ENCODE results near the gene SLIT3.
A peak's percentile ranks its signal among the peaks of the same experiment; 100 is the strongest.

Gene SLIT3

DNA sequence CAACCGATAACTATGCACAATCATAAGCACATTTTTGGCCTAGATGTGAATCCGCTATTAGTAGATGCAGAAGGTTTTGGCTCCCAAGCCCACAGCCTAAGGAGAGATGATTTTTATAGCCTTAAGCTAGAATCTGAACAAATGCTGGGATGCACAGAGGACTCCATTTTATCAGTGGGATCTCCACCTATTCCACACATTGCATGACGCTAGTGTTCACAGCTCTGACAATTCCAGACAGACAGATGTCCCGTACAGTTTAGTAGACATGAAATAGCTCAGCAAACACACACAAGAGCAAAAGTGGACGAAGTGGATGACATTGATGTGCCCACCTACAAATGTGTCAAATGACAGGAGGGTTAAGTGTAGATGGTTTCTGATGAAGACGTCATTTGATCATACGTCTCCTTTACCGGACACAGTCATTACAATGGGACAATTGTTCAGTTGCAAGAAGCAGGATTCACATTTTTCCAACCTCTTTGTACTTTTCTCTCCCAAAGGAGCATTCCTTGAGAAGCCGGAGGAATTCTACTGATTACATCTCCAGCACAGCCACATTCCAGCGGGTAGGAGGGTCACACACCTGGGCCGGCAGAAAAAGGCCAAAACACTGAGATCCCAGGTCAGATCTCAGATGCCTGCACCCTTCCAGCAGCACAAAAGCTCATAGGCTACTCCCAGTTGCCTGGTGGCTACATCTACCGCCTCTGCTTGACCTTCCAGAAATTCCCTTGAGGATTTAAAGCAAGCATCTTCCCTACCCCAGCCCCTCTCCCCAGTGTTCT lies 202.4 kb downstream of the SLIT3 start:
- no peak for DNase-seq

DNA sequence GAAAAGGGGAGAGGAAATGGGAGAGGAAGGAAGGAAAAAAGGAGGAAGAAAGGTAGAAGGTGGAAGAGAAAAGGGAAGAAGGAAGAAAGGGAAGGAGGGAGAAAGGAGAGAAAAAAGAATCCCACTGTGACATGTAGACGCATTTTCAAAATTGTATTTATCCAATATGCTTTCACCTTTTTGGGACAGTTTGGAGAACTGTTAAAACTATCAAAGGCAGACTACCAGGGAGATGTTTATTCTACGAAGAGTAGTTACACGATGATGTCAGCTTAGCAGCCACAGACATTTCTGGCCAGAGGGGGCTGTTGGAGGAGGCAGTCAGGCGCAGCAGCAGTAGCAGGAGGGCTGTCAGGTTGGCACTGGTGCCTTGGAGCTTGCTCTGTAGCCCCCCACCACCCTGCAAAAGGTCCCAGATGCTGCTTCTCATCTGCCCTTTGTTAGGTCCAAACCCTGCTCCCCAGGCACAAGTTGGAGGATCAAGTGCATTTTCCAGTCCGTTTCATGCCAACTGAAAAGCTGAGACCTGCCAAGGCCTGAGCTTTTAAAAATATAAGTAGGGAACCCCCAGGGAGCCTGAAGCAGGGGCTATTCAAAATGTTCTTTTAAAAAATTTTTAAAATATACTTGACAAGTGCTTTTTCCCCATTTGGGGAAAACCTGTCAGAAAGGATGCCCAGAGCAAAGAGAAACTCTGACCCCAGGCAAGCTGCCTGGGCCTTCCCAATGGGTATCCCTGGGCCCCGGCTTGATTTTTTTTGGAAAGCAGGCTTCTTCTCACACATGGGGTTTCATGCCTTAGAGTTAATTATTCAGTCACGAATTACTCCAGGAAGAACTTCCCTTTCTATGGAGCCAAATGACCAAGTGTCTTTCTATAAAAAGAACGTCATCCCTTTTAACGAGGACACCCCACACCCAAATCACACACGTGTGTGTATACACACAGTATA lies 203.3 kb downstream of the SLIT3 start:
- peak; percentile 51 for DNase-seq

DNA sequence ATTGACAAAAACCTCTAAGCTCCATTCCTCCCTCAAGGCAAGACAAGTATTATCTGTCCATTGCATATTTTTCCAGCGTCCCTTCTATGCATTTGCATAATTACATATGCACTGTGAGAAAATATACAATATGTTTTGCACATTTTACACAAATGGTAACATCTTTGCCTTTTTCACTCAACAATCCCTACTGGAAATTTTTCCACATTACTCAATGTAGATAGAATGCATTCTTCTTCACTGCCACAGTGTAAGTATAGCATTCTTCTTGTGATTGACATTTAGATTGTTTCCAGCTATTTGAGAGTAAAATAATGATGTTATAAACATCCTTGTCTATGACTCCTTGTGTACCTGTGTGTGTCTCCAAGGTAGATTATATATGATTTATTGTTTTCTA lies 205.0 kb downstream of the SLIT3 start:
- no peak for DNase-seq

DNA sequence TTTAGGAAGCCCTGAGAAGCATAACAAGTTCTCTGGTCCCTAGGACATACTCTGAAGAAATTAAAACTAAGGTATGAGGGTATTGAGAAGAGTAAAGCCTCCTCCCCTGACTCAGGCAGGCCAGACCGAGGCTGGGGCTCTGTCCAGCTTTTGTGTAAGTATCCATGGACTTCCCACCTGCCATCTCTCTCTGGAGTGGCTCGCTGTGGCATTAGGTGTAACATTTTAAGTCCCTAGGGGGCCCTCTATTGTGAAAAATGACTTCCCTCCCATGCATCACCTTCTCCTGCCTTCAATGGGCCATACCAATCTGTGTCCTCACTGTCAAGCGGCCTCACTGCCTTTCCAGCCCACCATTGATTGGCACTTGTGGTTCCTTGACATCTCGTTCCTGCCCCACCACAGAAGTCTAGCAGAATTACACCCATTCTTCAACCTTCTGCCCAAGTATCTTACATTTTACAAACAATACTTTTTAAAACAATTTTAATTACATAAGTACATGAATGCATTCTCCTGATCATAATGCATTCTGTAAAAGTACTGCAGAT lies 205.5 kb downstream of the SLIT3 start:
- DNase-seq: no peak

DNA sequence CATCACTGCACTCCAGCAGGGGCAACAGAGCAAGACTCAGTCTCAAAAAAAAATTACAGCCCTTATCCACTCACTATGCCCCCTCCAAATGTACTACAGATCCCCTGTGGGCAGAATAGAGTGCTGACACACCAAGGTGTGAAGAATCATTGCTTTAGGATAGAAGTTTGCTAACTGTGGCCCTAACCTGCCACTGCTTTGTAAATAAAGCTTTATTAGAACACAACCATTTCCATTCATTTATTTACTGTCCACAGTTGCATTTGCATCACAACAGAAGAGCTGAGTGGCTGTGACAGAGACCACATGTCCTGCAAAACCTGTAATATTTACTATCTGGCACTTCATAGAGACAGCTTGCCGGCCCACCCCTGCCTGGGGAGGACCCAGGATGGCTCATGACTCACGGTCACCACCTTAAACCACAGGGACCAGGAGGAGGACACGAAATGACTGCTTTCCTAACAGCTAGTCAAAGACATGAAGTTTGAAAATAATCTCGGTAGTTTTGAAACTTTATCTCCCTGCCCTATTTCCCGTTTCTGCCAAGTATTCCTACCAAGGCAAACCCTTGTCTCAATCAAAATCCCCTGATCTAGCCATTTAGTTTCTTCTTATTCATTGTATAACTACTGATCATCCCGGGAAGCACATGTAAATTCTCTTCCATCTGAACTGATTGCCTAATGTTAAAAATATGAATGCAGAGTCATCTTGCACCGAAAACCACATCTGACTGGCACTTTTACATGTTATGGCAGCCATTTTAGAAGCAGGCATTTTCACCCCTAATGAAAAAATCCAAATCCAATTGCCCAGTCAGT lies 206.1 kb downstream of the SLIT3 start:
- no peak for DNase-seq

DNA sequence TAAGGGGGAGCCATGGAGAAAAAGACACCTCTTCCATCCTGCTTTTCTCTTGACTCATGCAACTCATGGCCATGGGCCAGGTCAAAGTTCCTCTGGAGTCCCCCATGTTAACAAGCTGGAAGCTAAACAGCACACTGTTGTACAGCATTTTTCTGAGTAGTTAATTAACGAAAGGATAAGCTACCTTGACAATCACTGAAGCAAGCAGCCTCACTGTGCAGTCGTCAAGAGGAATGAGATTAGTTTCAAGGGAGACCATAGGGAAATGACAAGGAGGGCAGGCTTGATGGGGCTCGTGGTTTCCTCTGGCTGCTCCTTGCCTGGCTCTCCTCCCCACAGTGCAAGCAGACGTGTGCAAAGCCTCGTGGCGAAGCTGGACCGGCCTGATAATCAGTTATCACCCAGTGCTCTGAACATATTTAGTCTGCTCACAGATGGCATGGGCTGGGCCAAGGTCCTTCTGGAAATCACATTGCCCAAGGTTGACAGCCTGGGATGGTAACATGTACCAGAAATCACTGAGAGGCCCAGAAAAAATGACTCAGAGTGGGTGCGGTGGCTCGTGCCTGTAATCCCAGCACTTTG lies 209.5 kb downstream of the SLIT3 start:
- no peak for DNase-seq

DNA sequence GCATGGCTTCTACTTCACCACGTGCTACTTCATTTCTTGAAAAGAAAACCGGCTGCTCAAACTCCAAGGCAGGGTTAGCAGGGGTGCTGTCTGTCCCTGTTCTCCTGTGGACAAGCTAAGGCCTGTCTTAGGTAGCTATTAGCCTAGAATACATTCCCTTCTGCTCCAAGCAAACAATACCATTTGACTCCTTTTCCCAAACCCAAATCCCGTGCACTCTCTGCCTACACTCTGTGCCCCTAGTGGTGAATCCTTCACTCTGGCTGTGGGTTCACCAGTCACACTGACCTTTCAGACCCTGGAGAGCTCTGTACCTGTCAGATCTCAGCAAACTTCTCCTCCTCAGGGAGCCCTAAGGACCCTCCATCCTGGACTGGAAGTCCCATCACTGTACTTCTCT lies 211.6 kb downstream of the SLIT3 start:
- no peak for DNase-seq

DNA sequence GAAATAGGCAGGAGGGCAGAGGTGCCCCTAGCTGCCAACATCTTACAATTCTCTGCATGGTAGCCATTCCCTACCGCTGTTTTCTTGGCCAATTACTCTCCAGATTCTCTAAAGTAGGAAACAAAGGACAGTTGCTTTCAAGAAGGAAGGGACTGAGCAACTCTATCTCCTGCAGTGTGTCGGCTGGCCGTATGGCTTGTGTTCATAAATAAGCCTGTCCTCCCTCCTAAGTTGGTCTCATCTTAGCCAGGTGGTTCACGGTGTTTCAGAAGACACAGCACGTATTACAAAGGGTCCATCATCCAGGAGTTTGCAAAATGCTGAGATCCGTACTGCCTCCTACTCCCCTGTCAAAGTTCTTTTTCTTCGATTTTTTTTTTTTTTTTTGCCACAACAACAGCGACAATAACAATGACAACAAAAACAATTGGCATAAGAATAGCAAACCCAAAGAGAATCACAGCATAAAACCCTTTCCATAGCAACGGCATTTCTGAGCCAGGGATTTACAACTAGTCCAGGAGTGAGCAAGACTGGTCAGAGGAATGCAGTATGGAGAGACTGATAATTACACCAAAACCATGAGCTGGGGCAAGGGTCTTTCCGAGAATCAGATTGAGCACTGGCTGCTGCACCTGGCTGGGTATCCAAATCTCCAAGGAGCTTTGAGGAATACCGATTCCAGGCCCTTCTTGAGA lies 212.8 kb downstream of the SLIT3 start:
- DNase-seq: no peak

DNA sequence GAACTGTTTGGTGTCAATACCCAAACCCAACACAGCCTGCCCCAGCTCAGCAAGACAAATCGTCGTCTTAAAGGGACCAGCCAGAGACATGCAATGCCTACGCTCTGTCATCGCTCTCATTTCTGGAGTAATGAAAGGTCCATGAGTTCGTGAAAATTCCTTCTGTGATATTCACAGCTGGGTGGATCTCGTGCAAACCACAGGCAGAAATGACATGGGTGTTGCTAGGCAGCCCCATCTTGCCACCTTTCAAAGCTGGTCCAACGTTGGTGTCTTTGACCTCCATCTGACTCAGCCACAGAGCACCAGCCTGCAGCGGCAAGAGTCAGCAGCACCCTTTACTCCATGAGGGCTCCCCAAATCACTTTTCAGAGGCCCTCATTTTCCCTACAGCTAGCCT lies 215.3 kb downstream of the SLIT3 start:
- DNase-seq: no peak

DNA sequence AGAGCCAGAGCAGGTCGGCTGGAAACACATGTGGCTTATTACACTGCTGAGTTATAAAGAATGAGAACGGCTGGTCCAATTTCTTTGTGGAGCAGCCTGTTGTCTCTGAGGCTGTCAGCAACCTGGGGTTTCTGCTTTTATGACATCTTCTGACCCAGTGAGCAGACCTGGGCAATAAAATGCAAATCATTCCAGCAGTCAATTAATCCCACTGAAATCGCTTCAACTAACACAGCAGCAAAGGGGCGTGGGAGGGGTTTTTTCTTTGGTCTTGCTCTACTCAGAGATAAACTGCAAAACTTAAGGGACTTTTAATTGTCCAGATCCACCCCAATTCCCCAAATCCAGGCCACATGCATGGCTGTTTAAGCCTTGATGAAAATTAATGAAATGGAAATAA lies 215.7 kb downstream of the SLIT3 start:
- peak; percentile 32 for DNase-seq

DNA sequence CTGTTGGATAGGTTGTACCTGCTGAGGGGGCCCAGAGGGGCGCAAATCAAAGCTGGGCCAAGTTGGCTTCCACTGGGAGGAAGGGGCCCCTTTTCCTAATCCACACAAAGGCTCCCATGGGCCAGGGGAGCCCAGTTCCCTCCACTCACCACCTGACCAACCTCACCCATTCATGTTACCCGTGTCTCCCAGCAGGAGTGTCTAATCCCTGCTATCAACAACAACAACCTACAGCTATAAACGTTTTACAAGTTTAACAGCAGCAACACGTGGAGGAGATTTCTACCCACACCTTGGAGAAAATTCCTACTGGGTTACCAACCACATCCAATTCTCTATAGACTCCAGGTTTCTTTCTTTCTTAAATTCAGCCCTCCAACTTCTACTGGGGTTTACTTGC lies 216.2 kb downstream of the SLIT3 start:
- DNase-seq: no peak

DNA sequence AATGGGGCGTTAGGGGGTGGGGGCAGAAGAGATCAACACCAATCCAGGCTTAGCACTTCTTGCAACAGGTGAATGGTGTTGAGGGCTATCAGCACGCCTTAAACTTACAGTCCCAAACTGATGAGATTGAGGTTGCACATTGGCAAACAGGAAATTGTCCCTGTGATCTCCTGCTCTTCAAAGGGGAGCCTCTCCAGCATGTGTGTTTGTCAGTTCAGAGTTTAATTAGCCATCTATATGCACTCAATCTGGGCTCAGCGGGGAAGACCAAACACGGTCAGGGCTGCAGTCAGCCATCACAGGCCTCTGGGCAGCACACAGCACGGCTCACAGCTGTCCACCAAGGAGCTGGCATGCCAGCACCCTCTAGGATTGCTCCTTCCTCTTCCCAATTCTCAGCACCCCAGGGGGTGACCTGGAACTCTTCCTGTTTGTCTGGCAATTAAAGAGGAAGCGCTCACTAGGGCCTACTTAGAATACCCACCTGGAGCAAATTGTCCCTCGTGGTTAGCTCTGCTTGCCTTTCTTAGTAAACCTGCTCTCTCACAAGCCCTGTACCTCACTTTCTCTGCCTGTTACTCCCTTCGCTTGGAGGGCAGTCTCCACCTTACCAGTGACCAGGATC lies 217.4 kb downstream of the SLIT3 start:
- no peak for DNase-seq

DNA sequence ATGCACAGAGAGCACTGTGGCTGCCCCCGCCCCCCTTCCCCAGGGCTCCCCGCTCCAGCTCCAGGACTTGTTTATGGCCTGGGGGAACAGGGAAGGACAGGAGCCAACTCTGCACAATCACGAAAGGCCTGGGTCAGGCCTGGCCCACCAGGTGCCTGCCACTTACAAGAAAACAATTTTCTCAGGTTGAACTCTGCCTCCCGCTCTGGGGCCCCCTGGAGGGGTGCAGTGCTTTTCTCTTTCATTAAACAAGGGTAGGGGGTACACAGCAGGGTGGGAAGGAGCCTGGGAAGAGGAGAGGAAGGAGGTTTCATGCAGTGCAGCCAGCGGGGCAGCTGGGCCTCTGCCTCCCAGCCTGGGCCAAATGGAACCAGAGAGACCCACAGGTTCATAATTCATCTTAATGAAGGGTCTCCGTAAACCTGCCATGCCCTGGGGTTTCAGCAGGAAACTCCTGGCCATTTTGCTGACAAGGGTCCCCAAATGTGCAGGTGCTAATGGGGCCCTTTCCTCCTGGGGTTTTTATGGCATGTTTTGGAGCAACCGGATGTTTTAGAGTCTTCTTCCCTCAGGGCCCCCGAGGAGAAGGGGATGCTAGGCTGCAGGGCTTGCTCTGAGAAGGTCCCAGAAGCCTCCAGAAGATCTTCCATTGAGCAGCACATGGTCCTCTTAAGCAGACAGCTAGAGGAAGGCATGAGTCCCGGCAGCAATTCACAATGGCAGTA lies 219.8 kb downstream of the SLIT3 start:
- DNase-seq: no peak

DNA sequence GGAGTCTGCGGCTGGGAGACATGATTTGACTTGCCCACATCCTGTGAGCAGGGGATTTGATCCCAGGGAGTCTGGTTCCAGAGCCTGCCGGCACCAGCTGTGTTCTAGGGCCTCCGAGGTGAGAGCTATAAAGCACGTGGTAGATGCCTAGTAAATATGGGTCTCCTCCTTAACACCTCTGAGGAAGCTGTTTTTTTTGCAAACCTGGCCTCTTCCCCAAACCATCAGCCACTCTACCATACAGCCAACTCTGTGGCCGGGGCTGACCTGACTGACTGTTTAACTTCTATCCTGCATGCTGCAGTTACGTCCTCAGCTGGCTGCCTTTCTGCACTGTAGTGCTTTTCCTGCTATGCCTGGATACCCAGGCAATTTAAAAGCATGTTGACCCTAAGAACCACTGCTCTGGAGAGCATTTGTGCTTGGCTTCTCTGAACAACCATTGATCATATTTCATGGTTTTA lies 220.5 kb downstream of the SLIT3 start:
- no peak for DNase-seq

DNA sequence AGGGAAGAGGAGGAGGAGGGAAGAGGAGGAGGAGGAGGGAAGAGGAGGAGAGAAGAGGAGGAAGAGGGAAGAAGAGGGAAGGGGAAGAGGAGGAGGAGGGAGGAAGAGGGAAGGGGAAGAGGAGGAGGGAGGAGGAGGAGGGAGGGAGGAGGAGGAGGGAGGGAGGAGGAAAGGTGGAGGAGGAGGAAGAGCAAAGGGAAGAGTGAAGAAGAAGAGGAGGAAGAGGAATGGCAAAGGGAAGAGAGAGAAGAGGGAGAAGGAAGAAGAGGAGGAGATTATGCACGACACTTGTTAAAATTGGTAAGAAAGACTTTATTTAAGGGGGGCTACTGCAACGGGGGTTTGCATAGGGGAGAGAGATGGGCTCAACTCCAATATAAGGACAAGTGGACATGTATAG lies 221.2 kb downstream of the SLIT3 start:
- no peak for DNase-seq

DNA sequence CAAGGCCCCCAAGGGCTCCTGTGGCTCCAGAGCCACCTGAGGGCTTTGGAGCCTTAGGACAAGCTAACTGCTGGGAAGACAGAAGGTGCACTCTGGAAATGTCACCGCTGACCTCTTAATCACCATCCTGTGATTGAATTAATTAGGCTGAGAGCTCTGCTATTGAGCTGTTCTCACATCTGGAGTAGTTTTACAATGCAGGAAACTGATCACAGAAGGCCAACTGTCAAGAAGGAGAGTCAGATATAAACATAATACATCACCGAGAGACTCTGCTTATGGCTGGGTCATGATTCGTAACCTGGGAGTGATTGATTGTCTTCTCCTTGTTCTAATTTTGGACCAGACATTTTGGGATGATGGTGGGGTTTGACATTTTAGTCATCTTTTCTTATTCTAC lies 226.1 kb downstream of the SLIT3 start:
- DNase-seq: no peak

DNA sequence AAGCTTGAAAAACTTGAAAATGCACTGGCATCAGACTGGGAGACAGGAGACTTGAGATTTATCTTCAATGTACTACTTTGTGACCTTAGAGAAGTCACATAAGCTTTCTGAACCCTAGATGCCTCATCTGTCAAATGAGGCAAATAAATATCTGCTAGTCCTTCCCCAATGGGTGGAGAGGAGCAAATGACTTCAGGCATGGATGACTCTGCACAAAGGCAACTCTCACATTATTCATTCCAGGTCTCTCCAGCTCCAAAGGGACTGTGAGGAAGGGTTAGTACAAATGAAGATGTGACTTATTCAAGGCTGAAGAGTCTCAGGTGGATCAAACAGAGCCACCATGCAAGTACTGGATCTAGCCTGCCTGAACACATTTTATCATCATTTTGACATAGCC lies 228.7 kb downstream of the SLIT3 start:
- no peak for DNase-seq

DNA sequence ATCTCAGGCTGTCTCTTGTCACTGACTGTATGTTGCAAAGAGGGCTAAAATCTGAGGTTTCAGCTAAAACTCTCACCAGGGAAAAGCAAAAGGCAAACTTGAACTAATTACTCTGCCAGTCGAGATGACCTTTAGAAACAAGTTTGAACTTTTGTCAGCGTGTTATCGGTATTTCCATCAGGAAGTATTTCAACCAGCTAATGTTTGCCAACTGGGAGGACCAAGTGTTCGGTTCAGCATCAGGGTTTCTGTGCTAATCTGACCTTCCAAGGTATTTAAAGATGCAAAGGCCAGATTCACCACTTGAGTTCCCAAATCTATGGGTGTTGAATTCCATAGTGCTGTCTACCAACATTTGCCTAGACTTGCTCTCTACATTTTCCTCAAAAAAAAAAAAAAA lies 230.5 kb downstream of the SLIT3 start:
- DNase-seq: no peak

DNA sequence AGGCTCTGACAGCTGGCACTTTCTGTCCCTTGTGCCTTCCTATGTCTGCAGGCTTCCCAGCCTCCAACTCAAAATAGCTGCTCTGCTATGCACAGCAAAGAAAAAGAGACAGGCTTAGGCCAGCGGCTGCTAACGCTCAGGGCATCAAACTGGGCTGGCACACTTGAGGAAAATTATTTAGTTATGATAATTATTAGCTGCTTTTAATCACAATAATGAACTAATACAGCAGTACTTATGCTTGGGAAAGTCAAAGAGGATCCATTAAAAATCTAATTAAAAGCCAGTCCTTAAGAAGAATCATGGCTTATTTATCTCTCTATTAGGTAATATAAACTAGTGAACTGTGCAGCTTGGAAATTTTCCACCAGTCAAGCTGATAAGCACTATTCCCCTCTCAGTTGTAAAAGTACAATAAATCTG lies 233.2 kb downstream of the SLIT3 start:
- peak; percentile 25 for DNase-seq

DNA sequence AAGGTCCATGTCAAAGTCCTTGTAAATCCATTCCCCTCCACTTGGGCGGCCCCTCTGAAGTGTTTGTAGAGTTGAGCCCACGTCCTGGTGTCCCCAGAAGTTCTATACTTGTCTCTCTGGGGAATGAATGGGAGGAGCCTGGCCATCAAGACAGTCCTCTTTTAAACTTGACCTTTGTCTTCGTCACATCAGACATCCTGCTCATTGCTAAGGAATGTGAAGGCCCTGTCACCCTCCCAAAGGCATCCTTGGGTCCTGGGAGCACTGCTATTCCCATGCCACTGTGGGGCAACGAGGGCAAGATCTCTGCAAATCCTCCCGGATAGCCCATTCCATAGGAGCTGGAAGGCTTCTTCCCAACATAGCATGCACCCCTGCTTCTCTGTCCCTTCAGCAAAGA lies 235.5 kb downstream of the SLIT3 start:
- no peak for DNase-seq

DNA sequence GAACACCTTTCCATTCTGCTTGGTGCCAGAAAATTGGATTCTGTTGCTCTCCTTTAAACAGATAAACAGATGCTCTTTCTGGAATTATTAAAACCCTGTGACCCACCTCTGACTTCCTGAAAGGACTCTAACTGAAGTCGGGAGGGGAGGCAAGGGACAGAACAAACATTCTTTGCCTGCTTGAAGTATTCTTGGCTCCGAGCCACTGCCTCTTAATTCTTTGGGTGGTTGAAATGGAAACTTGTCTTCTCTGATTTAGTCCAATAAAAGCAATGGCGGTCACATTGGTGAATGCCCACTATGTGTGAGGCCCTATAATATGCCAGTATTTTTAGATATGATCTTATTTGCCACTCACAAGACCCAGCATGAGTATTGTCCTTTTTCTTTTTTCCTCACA lies 236.8 kb downstream of the SLIT3 start:
- peak; percentile 62 for DNase-seq
